ENCODE results near the gene SPEG. TPM values are rescaled to one million over a fixed set of nuclear protein-coding genes. Genes with fewer than 3 reads are reported as not detected.

The SPEG gene
- total RNA-seq, 1 donor from 2014 or later, result 0.32 TPM

DNA sequence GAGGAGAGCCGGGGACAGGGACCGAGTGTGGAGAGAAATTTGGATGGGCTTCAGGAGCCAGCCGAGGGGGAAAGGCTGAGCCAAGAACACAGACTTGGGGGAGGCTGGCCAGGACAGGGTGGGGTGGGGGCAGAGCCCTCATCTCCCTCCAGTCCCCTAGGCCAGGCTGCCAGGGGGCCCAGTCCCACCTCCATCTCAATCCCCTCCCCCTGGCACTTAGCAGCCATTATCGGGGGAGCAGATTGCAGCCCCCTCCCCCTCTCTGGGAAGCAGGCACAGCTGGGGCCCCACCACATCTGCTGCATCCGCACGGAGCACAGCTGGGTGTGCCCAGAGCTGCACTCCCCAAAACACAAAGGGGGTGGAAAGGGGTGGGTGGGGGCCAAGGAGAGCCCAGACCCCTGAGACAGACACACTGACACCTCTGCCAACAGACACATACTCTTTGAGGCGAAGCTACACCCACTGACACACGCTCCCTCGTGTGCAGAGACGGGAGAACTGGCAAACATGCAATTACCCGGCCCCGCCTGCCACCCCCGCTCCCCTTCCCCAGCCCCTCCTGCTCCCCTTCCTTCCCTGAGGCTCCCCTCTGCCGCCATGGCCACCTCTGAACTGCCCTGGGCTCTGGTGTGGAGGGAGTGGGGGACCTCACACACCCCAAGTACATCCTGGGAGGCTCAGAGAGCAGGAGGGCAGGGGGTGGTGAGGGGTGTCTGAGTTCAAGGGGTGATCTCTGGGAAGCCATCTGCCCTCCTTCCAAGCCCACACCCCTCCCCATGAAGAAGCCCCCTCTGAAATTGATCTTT lies 74.5 kb downstream of the SPEG start:
- intact Hi-C loops (cut with micrococcal nuclease), result loop anchor here (1.0 kb wide), 1 partner anchor 11 kb away; the partner anchor contains the start of gene GMPPA

- intact Hi-C loops (cut with micrococcal nuclease), result loop anchor here (1.0 kb wide), 1 partner anchor 12 kb away; the partner anchor contains the start of gene GMPPA
These were observed 75.3 kb downstream of the SPEG start for GRCh38 chr2:219509780-219510511.

- intact Hi-C loops (cut with micrococcal nuclease), result no loop called here
These were observed 76.0 kb downstream of the SPEG start for GRCh38 chr2:219510512-219511135.

DNA sequence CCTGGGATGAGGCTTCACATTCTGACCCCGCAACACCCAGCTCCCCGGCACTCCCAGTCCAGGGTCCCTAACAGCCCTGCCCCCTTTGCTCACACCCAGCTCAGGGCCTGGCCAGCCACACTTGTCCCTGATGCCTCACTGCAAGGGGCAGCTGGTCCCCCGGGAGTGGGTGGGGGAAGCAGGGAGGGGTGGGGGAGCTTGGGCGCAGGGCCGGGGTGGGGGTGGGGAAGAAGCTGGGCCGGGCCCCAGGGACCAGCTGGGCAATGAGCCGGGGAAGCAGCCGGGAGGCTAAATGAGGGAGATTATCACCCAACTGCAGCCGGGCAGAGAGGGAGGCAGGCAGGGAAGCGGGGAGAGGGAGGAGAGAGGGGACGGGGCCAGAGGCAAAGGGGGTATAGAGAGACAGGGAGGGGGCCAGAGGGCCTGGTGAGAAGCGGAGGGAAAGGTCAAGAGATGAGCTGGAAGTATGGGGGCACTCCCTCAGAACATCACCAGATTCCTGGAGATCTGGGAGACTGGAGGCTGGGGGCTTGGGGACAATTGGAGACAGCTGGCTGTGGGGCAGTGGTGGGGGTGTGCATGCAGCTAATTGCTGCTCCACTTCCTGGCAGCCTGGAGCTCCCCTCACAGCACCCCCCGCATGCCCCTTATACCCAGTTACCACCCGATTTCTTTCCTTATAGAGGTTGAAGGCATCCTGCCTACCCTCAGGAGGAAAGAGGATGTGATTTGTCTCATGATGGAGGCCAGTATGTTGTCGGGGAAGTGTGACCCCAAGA lies 77.1 kb downstream of the SPEG start:
- intact Hi-C loops (cut with micrococcal nuclease), result no loop called here

GRCh38 chr2:219512524-219513216 lies 78.0 kb downstream of the SPEG start:
- intact Hi-C loops (cut with micrococcal nuclease), result no loop called here

DNA sequence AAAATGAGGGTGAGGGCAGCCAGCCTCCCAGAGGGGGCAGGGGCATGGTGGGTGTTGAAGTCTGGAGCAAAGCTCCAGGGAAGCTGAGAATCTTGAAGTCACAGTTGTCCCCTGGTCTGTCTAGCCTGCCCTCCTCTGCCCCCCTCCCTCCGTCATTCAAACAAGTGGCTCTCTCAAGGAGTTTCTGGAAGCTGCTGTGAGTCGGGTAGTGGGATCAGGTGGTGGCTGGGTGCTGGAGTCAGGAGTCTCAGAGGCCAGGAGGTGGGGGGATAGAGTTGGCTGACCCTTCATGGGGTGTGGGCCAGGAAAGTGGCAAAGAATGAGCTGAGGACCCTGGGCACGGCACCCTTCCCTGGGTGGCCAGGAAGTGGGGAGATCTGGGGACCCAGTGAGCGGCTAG lies 79.1 kb downstream of the SPEG start:
- intact Hi-C loops (cut with micrococcal nuclease), result no loop called here

GRCh38 chr2:219514196-219514761 lies 79.6 kb downstream of the SPEG start, which contains the start of gene ASIC4:
ASIC4 (plus strand) TSS chr2:219514482; CDS start chr2:219514725, 243 bp downstream.
- intact Hi-C loops (cut with micrococcal nuclease), result no loop called here

DNA sequence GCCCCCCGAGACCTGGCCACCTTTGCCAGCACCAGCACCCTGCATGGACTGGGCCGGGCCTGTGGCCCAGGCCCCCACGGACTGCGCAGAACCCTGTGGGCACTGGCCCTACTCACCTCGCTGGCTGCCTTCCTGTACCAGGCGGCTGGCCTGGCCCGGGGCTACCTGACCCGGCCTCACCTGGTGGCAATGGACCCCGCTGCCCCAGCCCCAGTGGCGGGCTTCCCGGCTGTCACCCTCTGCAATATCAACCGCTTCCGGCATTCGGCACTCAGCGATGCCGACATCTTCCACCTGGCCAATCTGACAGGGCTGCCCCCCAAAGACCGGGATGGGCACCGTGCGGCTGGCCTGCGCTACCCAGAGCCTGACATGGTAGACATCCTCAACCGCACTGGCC lies 80.2 kb downstream of the SPEG start:
- intact Hi-C loops (cut with micrococcal nuclease), result no loop called here

DNA sequence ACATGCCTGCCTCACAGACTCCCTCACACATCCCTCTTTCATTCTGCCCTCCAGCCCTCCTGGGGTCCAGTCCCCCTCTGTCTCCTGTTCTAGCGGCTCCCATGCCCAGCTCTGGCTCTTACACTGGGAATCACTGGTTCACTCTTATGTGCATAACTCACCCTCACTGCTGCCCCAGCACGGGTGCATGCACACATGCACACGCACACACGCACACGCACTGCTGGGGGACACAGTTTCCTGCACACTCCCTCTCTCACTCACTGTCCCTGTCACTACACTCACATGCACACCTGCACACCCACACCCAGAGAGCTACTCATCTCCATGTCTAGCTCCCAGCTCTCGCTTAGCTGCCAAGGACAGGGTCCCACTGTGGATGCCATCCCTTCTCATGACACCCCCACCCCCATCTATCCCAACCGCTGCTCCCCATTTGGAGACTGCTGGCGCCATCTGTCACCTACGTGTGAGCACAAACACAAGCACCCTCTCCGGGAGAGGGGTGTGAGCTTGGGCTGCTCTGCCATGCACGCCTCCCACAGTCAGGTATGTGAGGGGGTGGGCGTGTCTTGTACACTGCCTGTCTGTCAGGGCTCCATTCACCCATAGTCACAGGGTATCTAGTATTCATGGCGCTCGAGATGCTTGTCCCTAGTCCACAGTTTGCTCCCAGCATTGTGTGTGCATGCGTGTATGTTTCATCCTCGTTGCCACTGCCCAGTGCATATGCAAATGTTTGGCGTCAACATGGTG lies 81.4 kb downstream of the SPEG start:
- intact Hi-C loops (cut with micrococcal nuclease), result no loop called here

GRCh38 chr2:219516888-219517287 lies 82.2 kb downstream of the SPEG start:
- intact Hi-C loops (cut with micrococcal nuclease), result no loop called here

GRCh38 chr2:219517954-219518778 lies 83.5 kb downstream of the SPEG start:
- intact Hi-C loops (cut with micrococcal nuclease), result no loop called here

- intact Hi-C loops (cut with micrococcal nuclease), result no loop called here
These were observed 84.9 kb downstream of the SPEG start for GRCh38 chr2:219519526-219519916.

GRCh38 chr2:219520079-219520478 lies 85.4 kb downstream of the SPEG start:
- intact Hi-C loops (cut with micrococcal nuclease), result no loop called here

DNA sequence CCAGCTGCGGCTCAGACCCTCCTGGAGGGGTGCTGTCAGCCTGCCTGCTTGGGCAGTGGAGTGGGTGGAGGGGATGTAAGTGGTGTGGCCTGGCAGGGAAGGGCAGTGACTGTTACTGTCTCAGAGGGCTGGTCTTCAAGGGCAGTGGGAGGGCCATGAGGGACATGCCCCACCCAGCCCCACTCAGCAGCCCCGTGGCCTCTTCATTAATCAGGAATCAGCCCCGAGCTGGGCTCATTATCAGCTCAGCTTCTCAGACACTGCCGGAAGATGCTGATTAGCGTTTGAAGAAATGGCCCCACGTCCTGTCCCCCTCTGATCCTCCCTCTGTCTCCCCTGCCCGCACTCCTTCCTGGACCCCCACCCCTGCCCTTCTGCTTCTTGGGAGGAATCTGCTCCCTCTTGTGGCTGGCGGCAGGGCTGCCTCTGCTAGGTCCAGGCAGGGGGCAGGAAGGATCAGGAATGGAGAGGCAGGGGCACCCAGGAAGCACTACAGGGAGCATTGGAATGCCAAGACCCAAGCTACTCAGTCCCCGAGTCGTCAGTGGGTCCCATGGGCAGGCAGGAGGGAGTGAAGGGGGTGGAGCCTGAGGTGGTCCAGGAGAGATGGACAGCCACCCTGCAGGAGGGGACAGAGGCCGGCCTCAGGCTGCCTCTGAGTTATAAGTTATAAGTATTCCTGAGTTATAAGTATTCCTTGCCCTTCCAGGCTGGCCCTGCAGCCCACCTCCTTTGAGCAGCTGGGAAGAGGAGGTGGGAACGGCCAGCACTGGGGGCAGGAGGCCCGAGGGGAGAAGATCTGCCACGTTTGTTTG lies 86.6 kb downstream of the SPEG start:
- intact Hi-C loops (cut with micrococcal nuclease), result no loop called here

DNA sequence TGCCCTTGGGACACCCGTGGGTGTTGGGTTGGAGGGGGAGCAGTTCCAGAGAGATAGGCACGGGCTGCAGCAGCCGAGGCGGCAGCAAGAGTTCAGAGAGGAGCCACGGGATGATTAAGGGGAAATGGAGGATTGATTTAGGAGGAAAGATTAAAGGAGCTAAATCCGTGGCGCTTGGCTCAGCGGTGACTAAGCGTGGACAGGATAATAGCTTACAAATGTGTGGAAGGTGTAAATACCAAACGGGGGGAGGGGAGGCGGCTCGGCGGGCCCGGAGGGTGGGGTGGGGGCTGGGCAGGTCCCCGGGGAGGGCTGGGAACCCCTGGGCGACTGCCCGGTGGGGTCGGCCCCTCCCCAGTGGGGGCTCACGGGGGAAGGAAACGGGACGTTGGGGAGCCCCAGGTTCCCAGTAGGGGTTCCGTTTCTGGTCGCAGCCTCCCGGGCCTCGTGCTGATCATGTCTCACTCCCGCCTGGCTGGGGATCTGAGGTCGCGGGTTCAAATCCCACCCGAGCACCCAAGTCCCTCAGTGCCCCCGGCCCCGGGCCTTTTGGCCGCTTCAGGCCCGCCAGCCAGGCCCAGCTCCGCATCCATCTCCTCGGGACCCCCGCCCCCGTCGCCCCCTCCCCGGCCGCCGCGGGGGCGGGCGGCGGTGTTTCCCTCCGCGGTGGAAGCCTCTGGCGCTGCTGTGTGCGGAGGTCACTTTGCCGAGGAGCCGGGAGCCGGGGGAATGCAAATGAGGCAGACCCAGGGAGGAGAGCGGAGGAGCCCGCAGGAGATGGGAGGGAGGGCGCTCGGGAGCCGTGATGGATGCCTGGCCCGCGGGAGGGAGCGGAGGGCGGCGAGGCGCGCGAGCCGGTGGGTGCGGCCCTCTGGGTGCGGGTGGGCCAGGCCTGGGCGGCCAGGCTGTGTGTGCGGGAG lies 87.7 kb downstream of the SPEG start:
- intact Hi-C loops (cut with micrococcal nuclease), result no loop called here

- intact Hi-C loops (cut with micrococcal nuclease), result no loop called here
These were observed 88.5 kb downstream of the SPEG start for GRCh38 chr2:219523031-219523671.
